Measurements from ENCODE around the gene TOR1B. TPM values are rescaled to one million over a fixed set of nuclear protein-coding genes. Genes with fewer than 3 reads are reported as not detected.
A peak's percentile ranks its signal among the peaks of the same experiment; 100 is the strongest.

The TOR1B gene
- total RNA-seq, 1 experiment from 2014 or later: 18.8 TPM

DNA sequence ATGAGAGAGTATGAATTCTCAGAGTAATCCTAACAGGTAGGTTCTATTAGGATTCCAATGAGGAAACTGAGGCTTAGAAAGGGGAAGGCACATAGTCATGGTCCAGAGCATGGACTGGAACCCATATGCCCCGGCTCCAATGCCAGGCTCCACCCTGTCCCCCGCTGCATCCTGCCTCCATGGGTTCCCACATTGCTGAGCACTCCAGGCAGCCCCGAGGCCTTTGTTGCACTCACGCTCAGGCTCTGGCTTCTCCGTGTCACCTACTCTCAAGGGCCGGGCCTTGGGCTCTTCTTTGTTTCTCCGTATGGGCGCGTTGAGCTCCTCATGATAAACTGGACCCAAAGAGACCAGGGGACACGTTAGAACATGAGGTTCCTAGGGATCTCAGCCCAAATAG, 26.0 kb downstream of the TOR1B start:
- TF ChIP-seq, protein P1, sequence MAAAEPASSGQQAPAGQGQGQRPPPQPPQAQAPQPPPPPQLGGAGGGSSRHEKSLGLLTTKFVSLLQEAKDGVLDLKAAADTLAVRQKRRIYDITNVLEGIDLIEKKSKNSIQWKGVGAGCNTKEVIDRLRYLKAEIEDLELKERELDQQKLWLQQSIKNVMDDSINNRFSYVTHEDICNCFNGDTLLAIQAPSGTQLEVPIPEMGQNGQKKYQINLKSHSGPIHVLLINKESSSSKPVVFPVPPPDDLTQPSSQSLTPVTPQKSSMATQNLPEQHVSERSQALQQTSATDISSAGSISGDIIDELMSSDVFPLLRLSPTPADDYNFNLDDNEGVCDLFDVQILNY (CRISPR knock-in tag; IDR thresholded peaks at IDR 0.05): no peak
- TF ChIP-seq MYBL2 (CRISPR knock-in tag; IDR thresholded peaks at IDR 0.05) (no peak), ELF4 (CRISPR knock-in tag; IDR thresholded peaks at IDR 0.05; ENCODE audit: low read depth) (no peak), CDX4 (CRISPR knock-in tag; IDR thresholded peaks at IDR 0.05; ENCODE audit: borderline replicate concordance) (no peak), ERG (CRISPR knock-in tag; IDR thresholded peaks at IDR 0.05) (no peak), EMX1 (CRISPR knock-in tag; IDR thresholded peaks at IDR 0.05) (no peak), RORB (CRISPR knock-in tag; IDR thresholded peaks at IDR 0.05) (no peak), RELA (CRISPR knock-in tag; IDR thresholded peaks at IDR 0.05; ENCODE audit: borderline replicate concordance) (no peak), IRF2 (CRISPR knock-in tag; IDR thresholded peaks at IDR 0.05; ENCODE audit: borderline replicate concordance, low read depth) (no peak), SOX15 (CRISPR knock-in tag; IDR thresholded peaks at IDR 0.05) (no peak), FOXK1 (CRISPR knock-in tag; IDR thresholded peaks at IDR 0.05) (no peak), ZNF671 (CRISPR knock-in tag; IDR thresholded peaks at IDR 0.05) (no peak), ATF2 (CRISPR knock-in tag; IDR thresholded peaks at IDR 0.05; ENCODE audit: borderline replicate concordance, low read depth) (no peak), MXD4 (CRISPR knock-in tag; IDR thresholded peaks at IDR 0.05; ENCODE audit: borderline replicate concordance) (no peak), CREM (CRISPR knock-in tag; IDR thresholded peaks at IDR 0.05) (no peak)
- TF ChIP-seq, protein P2, sequence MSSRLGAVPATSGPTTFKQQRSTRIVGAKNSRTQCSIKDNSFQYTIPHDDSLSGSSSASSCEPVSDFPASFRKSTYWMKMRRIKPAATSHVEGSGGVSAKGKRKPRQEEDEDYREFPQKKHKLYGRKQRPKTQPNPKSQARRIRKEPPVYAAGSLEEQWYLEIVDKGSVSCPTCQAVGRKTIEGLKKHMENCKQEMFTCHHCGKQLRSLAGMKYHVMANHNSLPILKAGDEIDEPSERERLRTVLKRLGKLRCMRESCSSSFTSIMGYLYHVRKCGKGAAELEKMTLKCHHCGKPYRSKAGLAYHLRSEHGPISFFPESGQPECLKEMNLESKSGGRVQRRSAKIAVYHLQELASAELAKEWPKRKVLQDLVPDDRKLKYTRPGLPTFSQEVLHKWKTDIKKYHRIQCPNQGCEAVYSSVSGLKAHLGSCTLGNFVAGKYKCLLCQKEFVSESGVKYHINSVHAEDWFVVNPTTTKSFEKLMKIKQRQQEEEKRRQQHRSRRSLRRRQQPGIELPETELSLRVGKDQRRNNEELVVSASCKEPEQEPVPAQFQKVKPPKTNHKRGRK (CRISPR knock-in tag; IDR thresholded peaks at IDR 0.05; ENCODE audit: borderline replicate concordance): no peak
- POLR2A ChIA-PET: no interaction called here
- Mint-ChIP-seq H3K4me1 (peaks cover 2% of the 10 kb centered on the region), H3K9me3 (no peaks in the 10 kb centered on the region), H3K36me3 (peaks cover 38% of the 10 kb centered on the region), H3K27ac (no peak overlapping the region), H3K27me3 (ENCODE audit: low read depth) (no peaks in the 10 kb centered on the region), H3K4me3 (no peak overlapping the region)
- DNase-seq (ENCODE audit: low spot score) (no peak), ATAC-seq (no peak)
- CTCF ChIA-PET: no interaction called here

GRCh38 chr9:129832982-129833381, 30.0 kb downstream of the TOR1B start:
- no peaks in the 10 kb centered on the region for H3K9me3 Mint-ChIP-seq
- DNase-seq (ENCODE audit: low spot score): no peak
- no peak overlapping the region for H3K27ac Mint-ChIP-seq
- H3K36me3 Mint-ChIP-seq: peaks cover 37% of the 10 kb centered on the region
- ATAC-seq: no peak
- H3K27me3 Mint-ChIP-seq (ENCODE audit: low read depth): no peaks in the 10 kb centered on the region
- H3K4me1 Mint-ChIP-seq: peaks cover 35% of the 10 kb centered on the region
- H3K4me3 Mint-ChIP-seq: peak overlapping the region; percentile 43
- ChIA-PET CTCF (no interaction called here), POLR2A (no interaction called here)
- TF ChIP-seq TEAD4 (CRISPR knock-in tag; IDR thresholded peaks at IDR 0.05): no peak
- TF ChIP-seq CREM (CRISPR knock-in tag; IDR thresholded peaks at IDR 0.05): no peak
- no peak for TF ChIP-seq NR2C2 (CRISPR knock-in tag; IDR thresholded peaks at IDR 0.05)
- TF ChIP-seq, protein P3, sequence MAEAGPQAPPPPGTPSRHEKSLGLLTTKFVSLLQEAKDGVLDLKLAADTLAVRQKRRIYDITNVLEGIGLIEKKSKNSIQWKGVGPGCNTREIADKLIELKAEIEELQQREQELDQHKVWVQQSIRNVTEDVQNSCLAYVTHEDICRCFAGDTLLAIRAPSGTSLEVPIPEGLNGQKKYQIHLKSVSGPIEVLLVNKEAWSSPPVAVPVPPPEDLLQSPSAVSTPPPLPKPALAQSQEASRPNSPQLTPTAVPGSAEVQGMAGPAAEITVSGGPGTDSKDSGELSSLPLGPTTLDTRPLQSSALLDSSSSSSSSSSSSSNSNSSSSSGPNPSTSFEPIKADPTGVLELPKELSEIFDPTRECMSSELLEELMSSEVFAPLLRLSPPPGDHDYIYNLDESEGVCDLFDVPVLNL (CRISPR knock-in tag; IDR thresholded peaks at IDR 0.05; ENCODE audit: borderline replicate concordance, low read depth): no peak
- TF ChIP-seq JUN (CRISPR knock-in tag; IDR thresholded peaks at IDR 0.05): no peak
- no peak for TF ChIP-seq ZNF317 (CRISPR knock-in tag; IDR thresholded peaks at IDR 0.05; ENCODE audit: borderline replicate concordance, low read depth)
- TF ChIP-seq, protein P4, sequence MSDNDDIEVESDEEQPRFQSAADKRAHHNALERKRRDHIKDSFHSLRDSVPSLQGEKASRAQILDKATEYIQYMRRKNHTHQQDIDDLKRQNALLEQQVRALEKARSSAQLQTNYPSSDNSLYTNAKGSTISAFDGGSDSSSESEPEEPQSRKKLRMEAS (CRISPR knock-in tag; IDR thresholded peaks at IDR 0.05): no peak
- TF ChIP-seq EMX1 (CRISPR knock-in tag; IDR thresholded peaks at IDR 0.05): no peak
- no peak for TF ChIP-seq MXD4 (CRISPR knock-in tag; IDR thresholded peaks at IDR 0.05; ENCODE audit: borderline replicate concordance)
- no peak for TF ChIP-seq IRF2 (CRISPR knock-in tag; IDR thresholded peaks at IDR 0.05; ENCODE audit: borderline replicate concordance, low read depth)
- no peak for TF ChIP-seq ATF6 (CRISPR knock-in tag; IDR thresholded peaks at IDR 0.05)
